Stimulated activated CD8-positive, alpha-beta memory T cell treated with anti-CD3 and anti-CD28 coated beads, Interleukin-7, amount 100 ng/mL, for 48 hours (primary cell): ENCODE data around the gene MMP24OS.
"Not testable (repeated sequence)": the region's sequence is repeated elsewhere in the genome, so short reads cannot be mapped to it uniquely, and the experiment has no call there.

Source experiments
- DNase-seq, 2 donors: peaks; one replicate each; pipeline ENCODE4 v3.0.0-alpha.2; 2020; ENCODE audit warnings: low read depth in 1 of 2; ENCODE audit errors: extremely low read depth in 1 of 2

The MMP24OS gene

DNA sequence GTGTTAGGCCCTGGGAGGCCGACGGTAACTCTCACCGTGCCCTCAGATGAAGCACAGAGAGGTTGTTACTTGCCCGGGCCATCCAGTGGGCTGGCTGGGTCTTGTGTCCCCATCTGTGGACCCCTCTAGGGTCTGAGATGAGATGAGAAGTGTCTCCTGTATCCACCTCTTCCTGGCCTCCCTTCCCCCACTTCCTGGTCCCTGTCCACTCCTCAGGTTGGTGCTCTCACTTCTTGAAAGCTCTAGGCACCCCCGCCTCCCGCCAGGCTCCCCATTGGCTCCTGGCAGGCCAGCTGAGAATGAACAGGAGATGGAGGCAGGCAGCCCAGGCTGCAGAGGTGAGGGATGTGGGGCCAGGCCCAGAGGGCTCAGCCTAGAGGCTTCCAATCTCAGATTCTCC, 1.5 kb downstream of the MMP24OS start:
- DNase-seq = no peak

DNA sequence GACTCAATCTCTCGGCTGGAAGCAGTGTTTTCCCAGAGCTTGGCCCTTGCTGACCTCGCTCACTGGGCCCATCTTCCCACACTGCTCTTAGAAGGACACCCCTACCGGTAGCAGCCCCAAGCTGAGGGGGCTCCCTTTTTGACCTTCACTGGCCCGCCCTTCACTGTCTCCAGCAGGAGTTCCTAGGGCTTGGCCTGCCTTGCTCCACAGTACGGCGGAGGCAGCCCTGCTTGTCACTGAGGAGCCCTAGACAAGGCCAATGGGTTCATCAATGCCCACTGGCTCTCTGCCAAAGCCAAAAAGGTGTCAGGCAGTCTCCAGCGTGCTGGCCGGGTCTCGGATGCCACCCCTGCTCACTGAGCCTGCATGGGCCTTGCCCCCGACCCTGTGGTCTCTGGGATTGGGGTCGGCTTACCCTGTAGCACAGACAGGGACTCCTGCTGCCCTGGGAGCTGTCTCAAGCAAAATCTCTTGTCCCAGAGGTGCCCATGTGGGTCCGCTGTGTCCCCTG, 2.1 kb downstream of the MMP24OS start:
- no peak for DNase-seq

DNA sequence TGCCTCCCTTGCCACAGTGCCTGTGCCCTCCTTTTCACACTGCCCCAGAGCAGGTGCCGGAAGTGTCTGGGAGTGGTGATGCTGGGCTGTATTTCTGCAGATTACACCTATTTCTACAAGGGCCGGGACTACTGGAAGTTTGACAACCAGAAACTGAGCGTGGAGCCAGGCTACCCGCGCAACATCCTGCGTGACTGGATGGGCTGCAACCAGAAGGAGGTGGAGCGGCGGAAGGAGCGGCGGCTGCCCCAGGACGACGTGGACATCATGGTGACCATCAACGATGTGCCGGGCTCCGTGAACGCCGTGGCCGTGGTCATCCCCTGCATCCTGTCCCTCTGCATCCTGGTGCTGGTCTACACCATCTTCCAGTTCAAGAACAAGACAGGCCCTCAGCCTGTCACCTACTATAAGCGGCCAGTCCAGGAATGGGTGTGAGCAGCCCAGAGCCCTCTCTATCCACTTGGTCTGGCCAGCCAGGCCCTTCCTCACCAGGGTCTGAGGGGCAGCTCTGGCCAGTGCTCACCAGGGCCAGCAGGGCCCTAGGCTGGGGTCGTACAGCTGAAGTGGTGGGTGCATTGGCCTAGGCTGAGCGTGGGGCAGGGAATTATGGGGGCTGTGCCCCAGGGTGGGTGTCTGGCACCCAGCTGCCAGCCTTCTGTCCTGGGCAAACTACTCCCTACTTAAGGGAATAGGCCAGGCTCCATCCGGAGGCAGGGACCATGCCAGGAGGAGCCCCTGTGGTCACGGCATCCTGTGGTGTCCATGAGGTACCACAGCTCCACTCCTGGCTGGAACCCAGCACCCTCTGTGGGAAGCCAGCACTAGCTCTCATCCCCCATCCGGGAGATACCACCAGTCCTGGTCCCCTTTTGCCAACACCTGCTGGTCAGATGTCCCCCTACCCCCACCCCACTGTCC, 3.5 kb downstream of the MMP24OS start:
- no peak for DNase-seq

DNA sequence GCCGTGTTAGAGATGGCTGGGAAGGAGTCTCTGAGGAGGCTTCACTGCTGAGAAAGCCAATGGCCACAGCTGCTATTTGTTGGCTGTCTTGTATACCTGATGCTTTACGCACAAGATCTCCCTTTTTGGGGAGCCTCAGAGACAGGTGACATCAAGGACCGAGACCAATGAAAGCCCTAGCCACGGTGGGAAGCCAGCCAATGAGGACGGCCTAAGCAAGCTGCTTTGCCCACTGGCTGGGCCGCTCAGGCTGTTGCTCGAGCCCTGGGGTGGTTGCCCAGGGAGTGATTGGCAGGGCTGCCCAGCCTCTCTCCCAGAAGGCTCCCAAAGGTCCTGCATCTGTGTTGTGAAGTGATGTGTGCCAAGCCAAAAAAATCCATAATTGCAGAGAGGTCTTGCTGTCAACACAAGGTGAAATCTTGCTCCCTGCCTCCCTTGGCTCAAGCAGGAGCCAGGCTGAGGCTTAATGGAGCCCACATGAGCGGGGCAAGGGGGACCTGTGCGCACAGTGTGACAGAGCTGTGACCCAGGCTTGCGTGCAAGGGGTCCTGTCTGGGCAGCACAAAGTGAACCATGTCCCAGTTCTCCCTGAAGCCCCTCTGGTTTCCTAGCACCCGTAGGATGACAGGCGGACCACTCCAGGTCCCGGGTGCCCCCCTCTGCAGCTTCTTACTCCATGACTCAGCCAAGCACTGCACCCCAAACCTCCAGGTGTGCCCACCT, 4.3 kb downstream of the MMP24OS start:
- no peak for DNase-seq

DNA sequence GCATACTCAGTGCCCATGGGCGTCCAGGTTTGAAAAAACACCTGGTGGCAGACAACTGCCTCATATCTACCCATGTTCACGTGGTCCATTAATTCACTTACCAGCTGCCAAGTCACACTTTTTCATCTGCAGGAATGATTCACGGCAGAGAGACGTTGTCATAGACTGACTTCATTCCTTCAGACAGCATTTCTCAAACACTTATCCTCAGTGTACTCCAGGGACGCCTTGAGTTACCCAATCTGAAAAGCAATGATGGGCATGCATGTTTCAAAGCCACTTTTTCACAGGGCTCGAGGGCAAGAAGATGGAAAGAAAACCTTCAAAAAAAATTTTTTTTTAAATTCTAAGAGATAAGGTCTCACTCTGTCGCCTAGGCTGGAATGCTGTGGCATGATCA, 6.0 kb downstream of the MMP24OS start:
- DNase-seq = no peak

DNA sequence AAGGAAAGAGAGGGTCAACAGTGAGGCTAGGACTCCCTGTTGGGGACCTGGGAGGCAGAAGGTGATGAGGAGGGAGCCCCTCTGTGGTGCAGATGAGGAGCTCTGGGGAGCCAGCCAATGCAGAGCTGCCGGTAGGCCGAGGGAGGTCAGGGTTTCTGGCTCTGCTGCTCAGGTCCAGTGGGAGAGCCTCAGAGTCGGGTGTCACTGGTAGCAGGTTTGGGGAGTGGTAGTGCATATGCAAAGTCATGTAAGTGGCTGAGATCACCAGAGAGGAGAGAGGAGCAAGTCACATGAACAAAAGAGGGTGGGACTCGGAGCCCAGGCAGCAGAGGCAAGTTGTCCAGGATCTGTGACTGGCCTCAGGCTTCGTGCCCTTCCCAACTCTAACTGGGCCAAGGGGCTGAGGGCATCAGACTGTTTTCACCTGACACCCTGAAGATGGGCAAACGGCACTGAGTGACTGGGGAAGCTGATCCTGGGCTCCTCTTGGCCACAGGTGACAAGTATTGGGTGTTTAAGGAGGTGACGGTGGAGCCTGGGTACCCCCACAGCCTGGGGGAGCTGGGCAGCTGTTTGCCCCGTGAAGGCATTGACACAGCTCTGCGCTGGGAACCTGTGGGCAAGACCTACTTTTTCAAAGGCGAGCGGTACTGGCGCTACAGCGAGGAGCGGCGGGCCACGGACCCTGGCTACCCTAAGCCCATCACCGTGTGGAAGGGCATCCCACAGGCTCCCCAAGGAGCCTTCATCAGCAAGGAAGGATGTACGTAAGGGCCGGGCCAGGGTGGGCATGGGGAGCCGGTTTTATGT, 6.6 kb downstream of the MMP24OS start:
- DNase-seq = no peak

DNA sequence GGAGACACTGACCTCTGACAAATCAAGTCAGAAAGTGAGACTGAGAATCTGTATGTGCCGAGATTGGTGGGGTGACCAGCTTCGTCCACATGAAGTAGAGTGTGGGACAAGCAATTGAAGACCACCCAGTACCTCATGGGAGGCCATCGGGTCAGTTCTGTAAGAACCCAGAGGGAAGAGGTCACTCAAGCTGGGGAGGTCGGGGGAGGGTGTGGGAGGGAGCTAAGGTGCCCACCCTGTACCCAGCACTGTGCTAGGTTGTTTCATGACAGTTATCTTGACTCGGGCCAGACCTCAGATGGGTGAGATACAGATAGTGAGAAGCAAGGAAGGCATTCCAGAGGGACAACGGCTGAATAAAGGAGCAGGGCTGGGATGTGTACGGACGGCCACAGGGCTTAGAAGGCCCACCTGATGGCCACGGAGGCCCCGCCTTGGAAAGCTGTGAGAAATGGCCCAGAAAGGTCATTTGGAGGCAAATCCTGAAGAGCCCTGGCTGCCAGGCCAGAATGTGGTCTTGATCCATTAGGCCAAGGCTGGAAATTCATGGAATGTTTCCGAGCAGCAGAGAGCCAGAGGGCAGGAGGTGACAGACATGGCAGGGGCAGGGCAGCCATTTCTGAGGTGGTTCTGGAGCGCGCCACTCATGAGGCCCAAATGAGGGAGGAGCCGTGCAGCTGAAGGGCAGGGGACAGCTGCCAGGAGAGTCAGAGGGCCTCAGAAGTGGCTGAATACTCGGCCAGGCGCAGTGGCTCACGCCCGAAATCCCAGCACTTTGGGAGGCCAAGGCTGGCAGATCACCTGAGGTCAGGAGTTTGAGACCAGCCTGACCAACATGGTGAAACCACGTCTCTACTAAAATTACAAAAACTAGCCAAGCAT, 7.7 kb downstream of the MMP24OS start:
- DNase-seq = no peak

DNA sequence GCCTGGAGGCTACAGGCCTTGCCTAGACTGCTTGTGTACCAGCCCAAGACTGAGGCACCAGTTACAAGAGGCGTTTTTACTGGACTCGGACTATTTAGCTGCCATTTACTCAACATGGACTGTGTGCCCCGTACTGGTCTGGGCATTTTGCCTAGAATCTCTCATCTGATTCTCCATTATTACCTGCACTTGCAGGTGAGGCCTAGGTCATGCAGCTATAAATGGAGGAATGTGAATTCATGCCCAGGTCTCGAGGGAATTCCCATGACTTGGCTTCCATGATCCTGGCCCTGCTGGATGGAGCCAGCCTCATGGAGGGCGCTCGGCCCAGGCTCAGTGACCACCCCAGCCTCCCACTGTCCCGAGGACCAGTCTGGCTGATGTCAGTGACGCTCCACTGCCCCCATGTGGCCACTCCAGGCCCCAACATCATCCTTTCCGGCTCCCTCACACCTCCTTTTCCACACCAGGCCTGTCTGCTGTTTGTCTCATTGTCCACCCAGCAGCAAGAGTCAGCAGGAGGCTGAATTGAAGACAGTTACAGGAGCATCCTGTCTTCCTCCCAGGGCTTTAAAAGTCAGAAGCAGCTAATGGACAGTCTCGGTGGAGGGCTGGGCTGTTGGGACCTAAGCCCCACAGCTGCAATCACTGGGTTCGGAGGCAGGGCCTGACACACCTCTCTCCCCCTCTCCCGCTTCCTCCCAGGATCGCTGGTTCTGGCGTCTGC, 8.7 kb downstream of the MMP24OS start:
- no peak for DNase-seq

DNA sequence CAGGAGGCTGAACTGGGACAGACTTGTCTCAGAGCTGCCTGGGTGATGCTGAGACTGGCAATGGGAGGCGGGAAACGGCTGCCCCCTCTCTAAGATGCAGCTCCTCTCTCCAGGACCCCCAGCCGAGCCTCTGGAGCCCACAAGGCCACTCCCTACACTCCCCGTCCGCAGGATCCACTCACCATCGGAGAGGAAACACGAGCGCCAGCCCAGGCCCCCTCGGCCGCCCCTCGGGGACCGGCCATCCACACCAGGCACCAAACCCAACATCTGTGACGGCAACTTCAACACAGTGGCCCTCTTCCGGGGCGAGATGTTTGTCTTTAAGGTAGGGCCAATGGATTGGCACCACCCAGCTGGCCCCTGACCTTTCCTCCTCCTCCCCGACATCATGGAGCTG, 10.8 kb downstream of the MMP24OS start:
- DNase-seq = no peak

DNA sequence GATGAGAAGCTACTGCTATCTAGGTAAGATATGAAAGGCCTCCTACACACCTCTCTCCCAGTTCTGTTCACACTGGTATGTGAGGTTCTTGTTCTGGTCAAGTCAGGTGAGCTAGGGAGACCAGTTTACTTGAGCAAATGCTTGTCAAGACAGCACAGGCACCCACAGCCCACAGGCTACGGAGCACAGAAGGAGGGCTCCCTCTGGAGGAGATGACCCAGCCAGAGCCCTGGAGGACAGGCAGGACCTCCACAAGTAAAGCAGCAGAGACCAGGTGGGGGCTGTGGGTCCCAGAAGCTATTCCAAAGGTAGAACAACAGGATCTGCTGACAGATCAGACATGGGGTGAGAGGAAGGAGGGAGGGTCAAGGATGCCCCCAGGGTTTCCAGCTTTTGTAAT, 13.2 kb downstream of the MMP24OS start:
- no peak for DNase-seq

DNA sequence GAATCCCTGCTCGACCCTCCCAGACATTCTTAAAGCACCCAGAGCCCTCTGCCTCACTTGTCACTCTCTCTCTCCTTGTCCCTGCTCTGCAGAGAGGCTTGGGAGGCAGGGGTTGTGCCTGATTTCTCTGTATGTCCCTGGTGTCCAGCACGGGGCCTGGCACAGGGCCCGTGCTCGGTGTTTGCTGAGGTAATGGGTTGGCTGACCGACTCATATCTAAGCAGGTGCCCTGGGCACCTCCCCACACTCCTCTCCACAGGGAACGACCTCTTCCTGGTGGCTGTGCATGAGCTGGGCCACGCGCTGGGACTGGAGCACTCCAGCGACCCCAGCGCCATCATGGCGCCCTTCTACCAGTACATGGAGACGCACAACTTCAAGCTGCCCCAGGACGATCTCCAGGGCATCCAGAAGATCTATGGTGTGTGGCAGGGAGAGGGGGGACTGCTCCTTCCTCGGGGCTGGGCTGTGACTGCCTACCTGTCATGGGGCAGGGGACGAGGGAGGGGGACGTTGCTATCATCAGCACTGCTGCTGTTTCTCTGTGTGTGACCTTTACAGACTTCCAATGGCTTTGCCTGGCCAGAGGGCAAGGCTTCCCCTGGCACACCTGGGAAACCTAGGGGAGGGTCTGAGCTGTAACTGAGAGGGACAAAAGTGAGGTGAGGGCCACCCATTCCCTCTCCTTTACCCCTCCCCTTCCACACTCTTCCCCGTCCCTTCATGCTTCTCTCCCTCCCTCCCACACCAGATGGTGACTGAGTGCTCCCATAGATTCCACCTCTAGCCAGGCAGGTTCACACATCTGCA, 14.2 kb downstream of the MMP24OS start:
- DNase-seq = no peak

DNA sequence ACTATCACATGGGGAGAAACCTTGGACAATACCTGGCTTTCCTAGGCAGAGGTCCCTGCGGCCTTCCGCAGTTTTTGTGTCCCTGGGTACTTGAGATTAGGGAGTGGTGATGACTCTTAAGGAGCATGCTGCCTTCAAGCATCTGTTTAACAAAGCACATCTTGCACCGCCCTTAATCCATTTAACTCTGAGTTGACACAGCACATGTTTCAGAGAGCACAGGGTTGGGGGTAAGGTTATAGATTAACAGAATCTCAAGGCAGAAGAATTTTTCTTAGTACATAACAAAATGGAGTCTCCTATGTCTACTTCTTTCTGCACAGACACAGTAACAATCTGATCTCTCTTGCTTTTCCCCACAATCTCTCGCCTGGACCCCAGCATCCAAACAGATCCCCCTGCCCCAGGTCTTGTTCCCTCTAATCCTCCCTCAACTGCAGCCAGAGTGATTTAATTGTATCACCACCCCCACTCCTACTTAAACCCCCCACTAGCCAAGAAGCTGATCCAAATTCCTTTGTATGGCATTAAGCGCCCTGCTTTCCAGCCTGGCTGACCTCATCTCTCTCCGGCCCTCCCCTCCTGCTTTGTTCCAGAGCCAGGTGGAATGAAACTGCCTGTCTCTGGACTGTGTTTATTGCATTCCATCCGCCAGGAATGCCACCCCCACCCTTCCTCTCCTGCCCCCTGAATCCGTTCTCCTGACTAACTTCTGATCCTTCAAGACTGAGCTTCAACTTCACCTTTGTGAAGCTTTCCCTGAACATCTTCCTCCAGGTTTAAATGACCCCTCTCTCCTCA, 15.0 kb downstream of the MMP24OS start:
- DNase-seq = not testable (repeated sequence)

DNA sequence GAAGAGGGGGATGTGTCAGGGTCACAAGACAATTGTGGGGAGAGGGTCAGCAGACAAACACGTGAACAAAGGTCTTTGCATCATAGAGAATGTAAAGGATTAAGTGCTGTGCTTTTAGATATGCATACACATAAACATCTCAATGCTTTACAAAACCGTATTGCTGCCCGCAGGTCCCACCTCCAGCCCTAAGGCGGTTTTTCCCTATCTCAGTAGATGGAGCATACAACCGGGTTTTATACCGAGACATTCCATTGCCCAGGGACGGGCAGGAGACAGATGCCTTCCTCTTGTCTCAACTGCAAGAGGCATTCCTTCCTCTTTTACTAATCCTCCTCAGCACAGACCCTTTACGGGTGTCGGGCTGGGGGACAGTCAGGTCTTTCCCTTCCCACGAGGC, 15.6 kb downstream of the MMP24OS start:
- DNase-seq = not testable (repeated sequence)

DNA sequence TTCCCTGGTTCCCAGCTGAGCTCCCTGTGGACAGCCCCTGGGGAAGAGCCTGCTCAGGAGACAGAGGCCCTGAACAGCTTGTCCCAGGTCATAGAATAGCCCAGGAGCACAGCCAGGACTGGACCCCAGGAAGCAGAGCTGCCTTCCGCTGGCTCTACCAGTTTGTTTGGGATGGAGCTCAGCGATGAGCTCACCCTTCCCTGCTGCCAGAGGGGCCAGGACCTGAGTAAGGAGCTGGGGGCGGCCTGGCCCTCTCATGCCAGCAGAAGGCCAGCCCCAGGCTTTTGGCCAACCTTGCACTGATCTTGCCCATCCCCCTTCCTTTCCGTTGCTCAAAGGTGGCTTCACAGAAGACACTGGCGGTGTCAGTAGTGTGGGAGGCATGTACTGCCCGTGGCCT, 17.5 kb downstream of the MMP24OS start:
- DNase-seq = no peak

DNA sequence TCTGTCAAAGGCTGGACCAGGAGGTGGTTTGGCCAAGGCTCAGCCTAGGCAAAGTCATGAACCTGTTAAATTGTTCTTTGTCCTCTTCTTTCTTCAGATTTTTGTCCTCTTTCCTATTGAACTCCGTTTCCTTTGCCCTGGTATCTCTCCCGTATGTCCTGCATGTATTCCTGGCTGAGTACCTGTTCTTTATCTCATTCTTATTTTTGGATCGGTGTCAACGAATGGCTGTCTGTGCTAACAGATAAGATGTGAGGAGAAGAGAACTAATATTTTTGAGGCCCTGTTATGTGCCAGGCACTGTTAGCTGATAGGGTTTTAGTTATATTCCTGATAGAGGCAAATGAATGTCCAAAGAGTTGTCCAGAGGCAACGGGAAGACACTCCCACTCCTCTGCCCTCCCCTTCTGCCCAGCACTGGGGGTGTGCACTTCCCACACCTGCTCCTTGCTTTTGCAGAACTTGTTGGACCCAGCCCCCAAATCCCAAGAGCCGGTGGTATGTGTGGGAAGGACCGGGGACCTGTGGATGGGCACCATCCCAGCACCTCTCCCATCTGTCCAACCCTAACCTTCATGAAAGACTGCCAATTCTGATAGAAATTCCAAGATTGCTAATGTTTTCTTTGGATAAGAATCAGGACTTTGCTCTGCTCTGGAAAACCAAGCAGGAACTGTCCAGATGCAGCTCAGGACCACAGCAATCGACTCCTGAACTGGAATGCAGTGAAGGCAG, 20.6 kb downstream of the MMP24OS start:
- DNase-seq = no peak

DNA sequence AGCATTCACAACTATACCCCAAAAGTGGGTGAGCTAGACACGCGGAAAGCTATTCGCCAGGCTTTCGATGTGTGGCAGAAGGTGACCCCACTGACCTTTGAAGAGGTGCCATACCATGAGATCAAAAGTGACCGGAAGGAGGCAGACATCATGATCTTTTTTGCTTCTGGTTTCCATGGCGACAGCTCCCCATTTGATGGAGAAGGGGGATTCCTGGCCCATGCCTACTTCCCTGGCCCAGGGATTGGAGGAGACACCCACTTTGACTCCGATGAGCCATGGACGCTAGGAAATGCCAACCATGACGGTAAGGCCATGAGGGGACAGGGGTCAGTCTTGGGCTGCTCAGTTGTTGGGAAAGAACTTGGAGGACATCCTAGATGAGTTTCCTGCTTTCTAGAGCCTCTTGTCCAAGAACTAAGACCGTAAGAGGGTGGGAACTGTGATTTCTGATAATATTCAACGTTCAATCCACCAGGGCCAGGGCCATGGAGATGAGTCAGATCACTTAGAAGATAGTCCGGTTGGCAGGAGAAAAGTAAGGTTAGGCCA, 23.4 kb downstream of the MMP24OS start:
- no peak for DNase-seq

DNA sequence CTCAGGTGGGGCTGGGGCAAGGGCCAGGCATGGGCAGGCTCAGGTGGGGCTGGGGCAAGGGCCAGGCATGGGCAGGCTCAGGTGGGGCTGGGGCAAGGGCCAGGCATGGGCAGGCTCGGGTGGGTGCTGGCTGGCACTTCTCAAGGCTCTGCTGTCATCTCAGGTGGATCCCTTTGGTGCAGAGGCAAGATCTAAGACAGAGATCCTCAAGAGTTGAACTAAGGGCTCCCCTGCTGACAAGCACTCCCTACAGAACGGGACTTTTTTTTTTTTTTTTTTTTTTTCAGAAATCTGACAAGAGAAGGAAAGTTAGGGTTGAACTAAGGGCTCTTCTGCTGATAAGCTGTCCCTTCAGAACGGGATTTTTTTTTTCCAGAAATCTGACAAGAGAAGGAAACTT, 24.9 kb downstream of the MMP24OS start:
- no peak for DNase-seq
